Stimulated activated CD4-positive, alpha-beta T cell treated with anti-CD3 and anti-CD28 coated beads, Interleukin-15, amount 100 ng/mL, for 48 hours (primary cell): ENCODE measurements around the gene BGN.

Experiments
- DNase-seq, 2 donors: peaks; one replicate each; pipeline ENCODE4 v3.0.0-alpha.2; 2020; ENCODE audit warnings: low read depth in 2 of 2

BGN gene

DNA sequence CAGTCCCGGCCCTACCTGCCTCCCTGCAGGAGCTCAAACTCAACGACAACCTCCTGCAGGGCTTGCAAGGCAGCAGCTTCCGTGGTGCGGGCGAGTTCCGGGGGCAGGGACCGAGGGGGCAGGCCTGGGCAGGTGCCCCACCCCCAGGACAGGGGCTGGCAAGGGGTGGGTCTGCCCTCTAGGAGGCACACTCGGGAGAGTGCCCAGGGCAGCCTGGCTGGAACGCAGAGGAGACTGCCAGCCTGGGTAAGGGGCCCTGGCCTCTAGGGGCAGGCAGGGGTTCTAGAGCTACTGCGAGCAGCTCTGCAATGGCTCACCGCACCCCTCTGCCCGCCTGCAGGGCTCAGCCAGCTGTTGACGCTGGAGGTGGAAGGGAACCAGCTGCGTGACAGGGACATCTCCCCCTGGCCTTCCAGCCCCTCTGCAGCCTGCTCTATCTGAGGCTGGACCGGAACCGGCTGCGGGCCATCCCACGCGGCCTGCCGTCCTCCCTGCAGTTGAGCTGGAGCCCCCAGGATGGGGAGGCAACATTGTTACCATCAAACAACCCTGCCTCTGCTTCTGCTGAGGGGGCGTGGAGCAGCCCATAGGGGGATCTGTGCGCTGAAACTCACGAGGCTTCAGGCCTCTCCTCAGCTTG, 12.3 kb upstream of the BGN start:
- DNase-seq = no peak

DNA sequence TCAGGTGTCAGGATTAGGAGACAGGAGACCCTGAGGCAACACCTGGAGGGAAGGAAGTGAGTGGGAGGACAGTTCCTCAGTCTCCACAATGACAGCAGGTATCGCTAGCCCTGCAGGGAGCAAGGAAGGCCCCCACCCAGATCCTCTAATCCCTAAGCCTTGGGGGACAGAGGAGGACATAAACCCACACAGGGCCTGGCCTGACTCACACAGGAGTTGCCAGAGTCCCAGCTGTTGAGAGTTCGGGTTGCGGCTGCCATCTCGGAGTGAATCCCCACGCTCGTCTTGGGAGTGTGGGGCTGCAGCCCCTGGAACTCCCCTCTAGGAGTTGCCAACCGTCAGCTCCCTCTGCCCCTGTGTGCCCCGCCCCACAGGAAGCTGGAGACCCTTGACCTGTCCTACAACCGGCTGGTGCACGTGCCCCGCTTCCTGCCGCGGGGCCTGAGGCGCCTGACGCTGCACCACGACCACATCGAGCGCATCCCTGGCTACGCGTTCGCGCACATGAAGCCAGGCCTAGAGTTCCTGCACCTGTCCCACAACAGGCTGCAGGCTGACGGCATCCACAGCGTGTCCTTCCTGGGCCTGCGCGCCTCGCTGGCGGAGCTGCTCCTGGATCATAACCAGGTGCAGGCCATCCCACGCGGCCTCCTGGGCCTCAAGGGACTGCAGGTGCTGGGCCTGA, 9.2 kb upstream of the BGN start:
- DNase-seq = no peak

DNA sequence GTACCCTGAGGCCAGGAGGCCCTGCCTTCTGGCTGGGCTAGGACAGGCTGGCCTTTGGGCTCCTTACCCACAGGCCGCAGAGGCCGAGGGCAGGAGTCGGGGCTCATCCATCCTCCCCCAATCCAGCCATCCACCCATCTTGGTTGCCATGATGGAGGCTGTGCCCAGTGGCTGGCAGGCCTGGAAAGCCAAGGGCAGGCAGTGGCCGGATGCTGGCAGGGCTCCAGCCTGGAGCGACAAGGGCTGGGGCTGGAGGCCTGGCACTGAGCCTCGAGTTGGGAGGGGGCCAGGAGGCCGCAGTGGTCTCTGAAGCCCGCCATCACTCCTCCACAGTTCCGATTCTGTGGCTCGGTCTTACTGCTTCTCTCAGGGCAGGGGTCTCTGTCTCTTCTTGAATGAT, 8.6 kb upstream of the BGN start:
- DNase-seq = no peak

DNA sequence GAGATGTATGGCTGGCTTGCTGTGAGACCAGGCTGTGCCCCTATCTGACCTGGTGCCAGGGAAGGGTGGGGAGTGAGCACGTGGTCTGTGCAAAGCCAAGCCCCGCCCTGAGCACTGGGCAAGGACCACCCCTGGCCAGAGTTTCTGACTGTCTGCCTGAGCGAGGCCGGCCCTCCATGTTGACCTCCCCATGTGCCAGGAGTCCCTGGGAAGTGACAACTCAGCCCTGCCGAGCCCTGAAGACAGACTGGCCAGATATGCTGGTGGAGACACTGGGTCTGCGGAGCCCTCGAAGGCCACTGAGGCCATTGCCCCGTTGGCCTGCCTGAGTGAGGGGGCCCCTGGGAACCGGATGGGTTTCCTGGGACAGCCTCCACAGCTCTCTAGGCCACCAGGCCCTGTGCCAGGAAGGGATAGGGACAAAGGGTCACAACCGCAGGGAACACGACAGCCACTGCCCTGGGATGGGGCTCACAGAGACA, 7.1 kb upstream of the BGN start:
- DNase-seq = no peak

DNA sequence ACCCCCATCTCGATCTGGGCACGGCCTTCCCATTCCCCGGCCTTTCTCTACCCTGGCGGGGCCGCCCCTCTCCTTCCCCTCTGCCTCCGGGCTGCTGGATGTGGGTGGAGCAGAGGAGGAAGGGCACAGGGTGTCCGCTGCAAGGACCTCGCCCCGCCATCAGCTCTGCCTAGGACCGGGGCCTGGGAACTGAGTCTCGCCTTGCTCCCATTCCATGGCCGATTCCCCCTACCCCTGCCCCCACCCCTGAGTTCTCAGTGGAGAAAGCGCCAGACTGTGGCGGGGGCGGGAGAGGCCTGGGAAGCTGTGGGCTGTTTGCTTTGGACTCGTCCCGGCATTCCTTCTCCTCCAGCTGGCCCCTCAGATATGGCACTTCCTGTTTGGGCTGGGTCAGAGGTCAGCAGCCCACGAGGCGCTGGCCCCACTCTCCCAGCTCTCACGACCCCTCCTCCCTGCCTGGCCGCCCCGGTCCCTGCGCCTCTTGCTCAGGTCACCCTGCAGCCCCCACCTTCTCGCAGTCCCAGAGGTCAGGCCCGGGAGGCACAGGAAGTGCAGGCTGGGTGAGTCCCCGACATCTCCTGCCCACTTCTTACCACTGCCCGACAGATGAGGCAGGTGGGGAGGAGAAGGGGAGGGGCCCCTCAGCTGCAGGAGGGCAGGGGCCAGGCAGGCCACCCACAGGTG, 6.4 kb upstream of the BGN start:
- no peak for DNase-seq

DNA sequence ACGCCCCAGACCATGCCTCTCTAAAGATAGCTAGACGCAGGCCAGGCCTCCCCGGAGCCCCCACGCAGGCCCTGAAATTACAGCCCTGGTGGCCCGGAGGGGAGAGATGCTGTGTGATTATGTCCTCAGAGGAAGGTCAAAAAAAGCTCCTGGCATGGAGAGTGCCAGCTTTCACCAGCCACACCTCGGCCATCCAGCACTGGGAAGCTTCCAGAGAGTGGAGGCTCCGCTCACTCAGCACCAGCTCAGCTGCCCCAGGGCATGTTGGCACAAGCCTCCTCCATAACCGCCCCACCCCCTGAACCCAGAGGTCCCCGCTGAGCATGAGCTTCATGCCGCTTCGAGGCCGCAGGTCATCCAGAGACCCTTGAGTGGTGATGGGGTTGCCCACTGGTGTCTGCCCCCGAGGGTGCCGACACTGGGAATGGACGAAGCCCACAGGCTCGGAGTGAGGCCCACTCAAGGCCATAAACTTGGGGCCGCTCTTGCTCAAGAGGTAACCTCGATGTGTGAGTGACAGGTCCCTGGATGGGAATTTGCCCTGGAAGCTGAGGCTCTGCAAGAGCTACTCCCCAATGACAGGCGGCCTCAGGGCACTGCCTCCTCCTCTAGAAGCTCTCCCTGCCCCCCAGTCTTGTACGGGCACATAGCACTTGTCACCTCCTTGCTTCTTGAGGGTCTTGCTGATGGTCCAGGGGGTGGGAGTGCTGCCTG, 4.4 kb upstream of the BGN start:
- DNase-seq = no peak

DNA sequence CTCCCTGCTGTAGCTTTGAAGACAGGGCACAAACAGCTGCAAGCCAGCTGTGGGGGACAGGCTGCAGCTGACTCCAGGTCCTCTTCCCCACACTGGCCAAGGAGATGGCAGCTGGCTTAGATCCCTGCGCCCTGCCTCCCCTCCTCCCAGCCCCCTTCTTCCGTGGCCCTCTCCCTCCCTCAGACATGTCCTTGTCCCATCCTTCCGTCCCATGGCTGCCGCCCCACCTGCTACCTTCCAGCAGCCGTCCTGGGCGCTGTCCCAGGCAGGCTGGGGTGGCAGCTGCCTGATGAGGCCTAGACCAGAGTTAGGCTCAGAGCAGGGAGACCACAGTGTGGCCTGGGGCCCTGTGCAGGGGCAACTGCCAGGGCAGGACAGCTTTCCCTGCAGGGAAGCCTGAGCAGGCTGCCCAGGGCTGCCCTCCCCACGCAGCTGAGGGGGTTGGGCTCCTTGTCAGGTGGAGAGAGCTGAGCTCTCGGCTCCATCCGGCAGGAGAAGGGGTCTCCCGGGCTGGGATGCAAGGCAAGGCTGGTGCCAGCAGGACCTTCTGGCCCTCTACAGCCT, 3.3 kb upstream of the BGN start:
- no peak for DNase-seq

DNA sequence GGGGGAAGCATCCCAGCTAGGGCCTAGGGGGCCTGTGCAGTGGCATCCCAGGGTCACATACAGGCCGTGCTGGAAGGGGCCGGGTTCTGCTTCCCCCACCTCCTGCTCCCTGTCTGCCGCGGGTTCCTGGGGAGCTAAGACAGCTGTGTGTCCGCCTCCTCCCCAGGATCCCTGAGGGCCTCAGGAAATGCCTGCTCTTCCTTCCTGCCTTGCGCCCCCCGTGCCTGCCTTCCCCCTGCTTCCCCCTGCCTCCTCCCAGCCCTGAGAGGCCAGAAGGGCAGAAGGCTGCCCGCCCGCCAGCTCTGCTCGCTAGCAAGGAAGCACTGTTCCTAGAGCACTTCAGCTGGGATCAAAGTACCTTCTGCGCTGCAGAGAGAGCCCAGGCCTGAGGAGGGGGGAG, 2.9 kb upstream of the BGN start:
- DNase-seq = no peak

DNA sequence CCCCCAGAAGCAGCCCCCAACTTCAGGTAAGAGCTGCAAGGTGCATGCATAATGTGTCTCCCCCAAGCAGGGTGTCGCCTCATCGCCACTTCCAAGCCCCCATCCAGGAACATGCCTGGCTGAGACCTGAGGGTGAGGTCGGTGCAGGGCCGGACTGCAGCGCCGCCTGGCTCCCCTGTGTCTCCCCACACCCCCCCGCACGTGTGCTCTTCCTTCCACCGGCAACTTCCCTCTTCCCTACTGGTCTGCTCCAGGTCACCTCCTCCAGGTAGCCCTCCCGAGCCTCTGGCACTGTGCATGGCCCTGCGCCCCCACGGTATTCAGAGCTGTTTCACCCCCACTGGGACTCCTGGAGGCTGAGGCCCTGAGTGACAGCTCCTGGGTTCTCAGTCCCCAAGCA, 2.2 kb upstream of the BGN start:
- no peak for DNase-seq

DNA sequence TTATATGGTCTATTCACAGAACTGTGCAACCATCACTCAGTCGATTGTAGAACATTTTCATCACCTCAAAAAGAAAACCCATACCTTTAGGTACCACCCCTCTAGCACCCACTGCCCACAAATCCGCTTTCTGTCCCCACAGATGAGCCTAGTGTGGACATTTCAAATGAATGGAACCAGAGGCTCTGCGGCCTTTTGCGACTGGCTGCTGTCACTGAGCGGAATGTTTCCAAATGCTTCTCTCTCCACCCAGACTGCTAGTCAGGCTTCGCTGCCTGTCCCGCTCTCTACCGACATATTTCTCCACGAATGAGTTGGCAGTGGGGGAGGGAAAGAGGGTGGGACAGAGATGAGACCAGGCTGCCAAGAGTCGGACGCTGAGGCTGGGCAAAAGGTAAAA, 1.7 kb upstream of the BGN start:
- DNase-seq = no peak

DNA sequence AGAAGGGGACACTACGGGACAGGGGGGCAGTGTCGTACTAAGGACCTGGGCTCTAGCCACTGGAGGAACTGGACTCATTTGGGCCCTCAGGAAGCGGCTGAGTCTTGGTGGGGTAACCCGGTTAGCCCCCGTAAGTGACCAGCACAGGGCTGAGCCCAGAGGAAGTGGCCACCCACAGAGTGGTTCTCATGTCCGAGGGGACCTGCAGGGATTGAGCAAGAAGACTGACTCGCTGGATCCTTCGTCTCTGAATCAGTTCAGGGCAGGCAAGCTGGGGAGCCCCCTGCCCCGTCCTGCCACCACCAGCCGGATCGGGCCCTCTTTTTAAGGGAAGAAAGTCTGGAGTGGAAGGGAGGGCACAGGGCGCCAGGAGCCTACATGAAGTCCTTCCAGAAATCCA, 719 bp upstream of the BGN start:
- DNase-seq = no peak

DNA sequence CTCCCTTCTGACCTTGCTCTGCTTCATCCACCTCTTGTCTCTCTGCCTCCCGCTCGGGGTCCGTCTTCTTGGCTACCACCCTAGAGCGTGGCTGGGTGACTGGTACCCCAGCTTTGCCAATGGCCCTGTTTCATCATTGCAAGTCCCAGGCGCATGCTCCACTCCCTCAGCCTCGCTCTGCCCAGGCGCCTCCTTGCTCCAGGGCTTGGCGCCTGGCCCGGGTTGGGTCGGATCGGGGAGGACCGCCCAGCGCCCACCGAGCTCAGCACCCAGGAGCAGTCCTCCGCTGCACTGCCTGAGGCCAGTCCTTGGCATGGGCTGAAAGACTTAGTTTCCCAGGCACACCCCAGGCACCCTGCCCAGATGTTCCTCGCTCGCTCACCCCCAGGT, 577 bp downstream of the BGN start:
- DNase-seq = no peak

DNA sequence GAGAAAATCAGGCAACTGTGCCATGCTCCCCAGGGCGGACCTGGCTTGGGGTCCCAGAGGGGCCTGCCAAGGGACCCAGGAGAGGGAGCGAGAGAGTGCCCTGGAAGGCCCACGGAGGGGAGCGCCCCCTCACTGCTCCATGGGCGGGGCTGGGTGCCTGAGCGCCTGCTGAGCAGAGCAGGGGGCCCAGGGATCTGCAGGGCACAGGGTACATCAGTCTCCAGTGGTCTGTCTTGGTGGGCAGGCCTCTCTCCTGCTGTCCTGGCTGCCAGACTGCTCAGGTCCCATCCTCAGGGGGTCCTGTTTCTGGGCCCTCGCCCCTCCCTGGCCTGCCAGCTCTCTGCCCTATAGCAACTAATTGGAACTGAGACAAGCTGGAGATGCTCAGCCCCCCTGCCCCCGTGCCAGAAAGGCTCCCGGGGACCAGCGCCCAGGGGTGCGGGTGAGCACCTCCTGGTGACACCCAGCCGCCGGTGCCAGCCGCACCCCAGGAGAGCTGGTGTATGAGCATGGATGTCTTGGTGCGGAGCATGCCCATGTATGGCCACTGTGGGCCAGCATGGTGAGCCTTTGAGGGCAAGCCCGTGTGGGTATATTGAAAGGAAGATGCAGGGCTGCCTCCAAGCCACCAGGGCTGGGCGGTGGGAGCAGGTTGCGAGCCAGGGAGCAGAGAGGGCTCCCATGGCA, 1.3 kb downstream of the BGN start:
- no peak for DNase-seq

DNA sequence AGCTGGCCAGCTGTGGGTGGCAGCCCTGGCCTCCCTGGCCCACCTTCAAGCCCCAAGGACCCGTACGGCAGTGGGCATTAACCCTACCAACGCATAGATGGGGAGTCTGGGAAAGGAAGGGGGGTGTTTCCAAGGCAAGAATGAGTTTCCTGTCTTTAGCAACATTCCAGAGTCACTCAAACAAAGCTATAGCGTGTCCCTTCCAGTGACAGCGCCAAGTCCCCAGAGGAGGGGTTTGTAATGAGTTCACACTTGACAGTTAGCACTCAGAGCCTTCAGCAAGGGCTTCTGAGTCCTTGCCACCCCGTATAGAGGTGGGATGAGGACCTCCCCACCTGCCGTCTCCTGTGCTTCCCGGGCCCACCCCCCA, 1.8 kb downstream of the BGN start:
- DNase-seq = no peak

DNA sequence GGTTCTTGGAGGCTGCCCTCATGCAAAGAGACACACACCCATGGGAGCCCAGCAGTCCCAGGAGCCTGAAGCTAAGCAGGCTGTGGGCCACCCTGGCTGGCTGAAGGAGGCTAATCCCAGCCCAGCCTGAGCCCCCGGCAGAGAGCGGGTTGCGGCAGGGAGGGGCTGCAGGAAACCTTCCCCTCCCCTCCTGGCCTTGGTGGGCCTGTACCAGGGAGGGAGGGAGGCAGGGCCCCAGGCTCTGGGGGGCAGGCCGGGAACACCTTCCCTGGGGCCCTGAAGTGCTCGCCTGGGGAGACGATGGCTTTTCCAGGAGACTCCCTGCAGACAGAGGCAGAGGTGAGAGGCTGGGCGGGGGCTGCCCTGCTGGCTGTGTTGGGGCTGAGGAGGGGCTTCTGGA, 3.7 kb downstream of the BGN start:
- no peak for DNase-seq

DNA sequence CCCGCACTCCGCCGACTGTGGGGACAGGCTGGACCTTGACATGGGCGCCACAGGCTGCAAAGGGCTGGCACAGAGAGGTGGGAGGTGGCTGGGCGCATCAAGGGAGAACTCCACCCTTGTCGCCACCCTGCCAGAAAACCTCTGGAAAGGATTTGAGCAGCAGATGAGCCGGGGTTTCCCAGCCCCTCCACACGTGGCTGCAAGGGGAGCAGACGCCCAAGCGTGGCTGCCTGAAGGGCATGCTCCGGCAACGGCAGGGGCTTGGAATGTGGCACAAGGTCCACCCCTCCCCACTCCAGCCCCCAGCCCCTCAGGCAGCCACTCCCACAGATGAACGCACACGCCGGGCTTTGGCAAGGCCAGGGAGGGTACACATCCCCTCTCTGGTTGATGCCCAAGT, 4.6 kb downstream of the BGN start:
- no peak for DNase-seq

DNA sequence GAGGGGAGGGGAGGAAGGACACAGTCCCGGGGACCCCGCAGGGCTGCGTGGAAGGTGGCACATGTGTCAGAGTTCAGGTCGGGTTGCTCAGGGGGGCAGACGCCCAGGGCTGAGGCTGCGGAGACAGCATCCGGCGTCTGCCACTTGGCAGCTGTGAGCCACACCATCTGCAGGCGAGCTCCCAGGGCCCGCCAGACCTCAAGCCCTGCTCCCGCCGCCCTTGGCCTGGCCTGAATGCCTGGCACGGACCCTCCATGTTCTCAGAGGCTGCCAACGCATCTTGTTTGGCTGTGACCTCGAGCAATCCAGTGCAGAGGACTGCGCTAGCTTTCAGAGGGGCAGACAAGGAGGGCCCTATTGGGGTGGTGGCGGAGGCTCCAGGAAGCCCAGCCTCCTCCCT, 5.1 kb downstream of the BGN start:
- no peak for DNase-seq

DNA sequence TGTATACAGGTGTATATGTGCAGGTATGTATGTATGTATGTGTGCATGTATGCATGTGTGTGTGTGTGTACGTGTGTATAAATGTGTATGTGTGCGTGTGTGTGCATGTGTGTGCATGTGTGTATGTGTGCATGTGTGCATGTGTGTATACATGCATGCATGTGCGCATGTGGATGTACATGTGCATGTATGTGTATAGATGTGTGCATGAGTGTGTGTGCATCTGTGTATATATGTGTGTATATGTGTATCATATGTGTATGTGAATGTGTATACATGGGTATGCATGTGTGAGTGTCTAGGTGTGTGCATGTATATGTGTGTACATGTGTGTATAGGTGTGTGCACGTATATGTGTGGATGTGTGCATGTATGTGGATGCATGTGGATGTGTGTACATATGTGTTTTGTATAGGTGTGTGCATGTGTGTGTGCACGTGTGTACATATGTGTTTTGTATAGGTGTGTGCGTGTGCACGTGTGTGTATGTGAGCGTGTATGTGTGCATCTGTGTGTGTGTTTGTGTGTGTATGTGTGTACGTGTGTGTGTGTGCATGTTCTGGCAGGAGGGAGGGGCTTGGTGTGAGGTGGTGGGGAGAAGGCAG, 6.0 kb downstream of the BGN start:
- no peak for DNase-seq

DNA sequence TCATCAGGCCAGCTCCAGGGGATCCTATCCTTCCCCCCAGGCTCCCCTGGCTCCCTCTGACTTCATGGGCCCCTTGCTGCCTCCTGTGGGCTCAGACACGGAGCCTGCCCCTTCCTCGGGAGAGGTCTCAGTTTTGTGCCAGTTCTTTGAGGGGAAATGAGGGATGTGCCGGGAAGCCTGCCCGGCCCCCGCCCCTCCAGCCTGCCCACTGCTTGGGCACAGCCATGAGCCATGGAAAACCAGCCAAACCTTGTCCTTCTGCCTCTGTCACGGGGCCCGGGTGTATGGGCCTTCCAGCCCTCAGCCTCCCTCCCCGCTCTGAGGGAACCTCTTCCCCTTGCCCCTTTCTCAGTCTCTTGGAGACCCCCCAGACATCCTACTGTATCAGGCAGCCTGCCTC, 6.8 kb downstream of the BGN start:
- no peak for DNase-seq

DNA sequence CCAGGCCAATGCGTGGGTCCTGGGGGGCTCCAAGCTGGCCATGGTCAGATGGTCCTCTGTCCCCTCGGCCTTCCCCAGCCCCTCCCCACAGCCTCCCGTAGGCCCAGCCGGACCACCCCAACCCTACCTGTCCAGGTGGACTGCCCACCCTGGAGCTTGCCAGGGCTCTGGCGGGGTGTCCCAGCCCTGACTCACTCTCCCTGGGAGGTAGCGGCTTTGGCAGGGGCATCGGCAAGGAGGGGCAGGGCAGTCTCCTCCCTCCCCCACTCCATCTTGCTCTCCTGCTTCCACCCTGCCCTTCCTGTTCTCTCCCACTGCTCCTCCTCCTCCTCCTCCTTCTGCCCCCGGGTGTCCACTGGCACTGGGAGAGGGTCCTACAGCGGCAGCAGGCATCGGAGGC, 7.4 kb downstream of the BGN start:
- no peak for DNase-seq

DNA sequence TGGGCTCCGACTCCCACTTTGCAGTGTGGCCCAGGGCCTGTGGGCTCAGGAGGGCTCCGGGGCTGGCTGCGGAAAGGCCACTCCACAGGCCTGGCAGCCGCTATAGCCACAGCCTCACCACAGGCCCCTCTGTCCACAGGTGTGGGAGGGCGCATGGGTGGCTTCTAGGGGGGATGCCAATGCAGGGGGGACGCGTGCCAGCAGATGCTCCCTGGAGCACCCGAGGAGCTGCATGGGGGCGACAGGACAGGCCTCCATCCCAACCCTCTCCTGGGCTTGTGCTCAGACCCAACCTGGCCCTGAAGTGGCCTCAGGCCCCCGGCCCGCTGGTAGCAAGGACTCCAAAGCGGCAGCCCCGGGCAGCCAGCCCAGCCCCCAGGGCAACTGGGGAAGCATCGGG, 8.0 kb downstream of the BGN start:
- DNase-seq = no peak
